AG09319 (cell line): ENCODE data around the gene ATP13A2.

ENCODE experiments used
- DNase-seq: peaks from one replicate; pipeline ENCODE4 v3.0.0-alpha.2; 2010; ENCODE audit warnings: low read depth; ENCODE audit errors: extremely low read depth
- TF ChIP-seq, protein P1 (sequence below): IDR thresholded peaks from 2 replicates; pipeline ENCODE4 v1.5.1; 2011; ENCODE audit warnings: low read depth, mild to moderate bottlenecking, inconsistent platforms, low read length, moderate library complexity

The ATP13A2 gene

DNA sequence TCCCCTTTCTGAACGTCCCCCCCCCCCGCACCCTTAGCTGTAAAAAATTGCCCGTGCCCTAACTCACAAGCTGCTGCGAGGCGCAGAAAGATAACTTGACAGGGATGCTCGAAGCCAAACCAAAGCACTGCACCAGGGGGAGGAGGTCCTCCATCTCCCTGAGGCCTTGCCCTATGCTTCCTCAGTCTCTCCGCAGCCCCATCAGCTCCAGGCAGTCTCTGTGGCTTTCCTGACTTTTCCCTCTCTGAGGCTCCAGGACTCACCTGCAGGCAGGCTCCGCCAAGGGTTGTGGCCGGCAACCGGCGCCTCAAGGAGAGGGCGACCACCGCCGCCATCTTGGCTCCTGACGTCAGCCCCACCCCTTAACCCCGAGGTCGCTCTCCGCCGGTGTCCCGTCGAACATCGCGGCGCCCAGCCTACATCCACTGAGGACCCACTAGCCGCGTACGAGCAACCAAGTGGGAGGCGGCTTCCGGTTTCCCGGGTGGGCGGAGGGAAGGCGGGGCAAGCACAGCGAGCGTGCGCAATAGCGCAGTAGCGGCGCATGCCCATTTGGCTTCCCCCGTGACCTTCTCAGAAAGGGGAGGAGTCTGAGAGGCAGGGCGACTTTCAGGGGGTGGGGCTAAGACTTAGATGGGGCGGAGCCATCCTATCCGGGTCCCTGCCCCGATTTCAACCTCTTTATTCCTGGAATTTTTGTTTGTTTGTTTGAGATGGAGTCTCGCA lies 42.1 kb upstream of the ATP13A2 start, which contains the start of gene SDHB:
TSS of gene SDHB (minus strand) at position 348 of the 726 bp plus-strand sequence. CDS start at position 335, 13 bp downstream.
- peak; percentile 97 for DNase-seq
- TF ChIP-seq, protein P1, sequence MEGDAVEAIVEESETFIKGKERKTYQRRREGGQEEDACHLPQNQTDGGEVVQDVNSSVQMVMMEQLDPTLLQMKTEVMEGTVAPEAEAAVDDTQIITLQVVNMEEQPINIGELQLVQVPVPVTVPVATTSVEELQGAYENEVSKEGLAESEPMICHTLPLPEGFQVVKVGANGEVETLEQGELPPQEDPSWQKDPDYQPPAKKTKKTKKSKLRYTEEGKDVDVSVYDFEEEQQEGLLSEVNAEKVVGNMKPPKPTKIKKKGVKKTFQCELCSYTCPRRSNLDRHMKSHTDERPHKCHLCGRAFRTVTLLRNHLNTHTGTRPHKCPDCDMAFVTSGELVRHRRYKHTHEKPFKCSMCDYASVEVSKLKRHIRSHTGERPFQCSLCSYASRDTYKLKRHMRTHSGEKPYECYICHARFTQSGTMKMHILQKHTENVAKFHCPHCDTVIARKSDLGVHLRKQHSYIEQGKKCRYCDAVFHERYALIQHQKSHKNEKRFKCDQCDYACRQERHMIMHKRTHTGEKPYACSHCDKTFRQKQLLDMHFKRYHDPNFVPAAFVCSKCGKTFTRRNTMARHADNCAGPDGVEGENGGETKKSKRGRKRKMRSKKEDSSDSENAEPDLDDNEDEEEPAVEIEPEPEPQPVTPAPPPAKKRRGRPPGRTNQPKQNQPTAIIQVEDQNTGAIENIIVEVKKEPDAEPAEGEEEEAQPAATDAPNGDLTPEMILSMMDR, result no peak

DNA sequence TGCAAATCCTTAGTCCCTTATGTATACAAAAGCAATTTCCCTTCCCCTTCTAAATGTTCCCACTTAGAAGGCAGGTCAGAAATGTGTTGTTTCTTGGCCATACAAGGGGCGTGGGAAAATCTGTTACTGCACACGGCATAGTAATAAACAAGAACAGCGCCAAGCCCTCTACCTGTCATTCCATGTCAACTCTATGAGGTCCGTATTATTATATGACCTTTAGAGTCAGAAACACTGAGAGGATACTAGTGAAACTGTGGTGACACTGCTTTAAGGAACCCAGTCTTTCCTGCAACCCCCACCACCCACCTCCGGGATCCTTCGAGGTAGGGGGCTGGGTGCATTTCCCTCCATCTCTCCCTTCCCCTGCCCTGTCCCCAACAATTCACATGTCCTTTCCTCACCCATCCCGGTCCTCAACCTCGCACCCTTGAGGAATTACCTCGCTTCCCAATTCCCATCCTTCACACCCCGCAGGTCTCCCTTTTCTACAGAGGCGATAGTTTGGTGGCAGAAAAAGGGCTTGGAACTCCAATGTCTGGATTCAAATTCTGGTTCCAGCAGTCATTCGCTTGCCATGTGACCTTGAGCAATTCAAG lies 41.5 kb upstream of the ATP13A2 start:
- TF ChIP-seq, protein P1, result no peak
- DNase-seq, result no peak

DNA sequence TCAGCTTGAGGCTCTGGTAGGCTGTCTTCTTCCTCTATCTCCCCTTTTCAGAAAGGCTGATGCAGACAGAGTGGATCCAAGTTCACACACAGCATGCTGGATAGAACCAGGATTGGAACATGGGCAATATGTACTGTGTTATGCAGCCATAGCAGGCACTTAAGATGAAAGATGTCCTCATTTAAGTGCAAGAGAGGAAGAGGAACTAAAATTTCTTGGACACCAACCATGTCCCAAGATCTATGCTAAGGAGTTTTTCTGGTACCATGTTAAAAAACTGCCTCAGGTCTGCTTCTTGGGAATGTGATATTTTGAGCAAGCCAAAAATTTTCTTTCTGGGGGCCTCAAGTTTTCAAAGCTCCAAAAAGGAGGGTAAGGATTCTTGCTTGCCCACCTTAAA lies 40.9 kb upstream of the ATP13A2 start:
- TF ChIP-seq, protein P1, result no peak
- no peak for DNase-seq

DNA sequence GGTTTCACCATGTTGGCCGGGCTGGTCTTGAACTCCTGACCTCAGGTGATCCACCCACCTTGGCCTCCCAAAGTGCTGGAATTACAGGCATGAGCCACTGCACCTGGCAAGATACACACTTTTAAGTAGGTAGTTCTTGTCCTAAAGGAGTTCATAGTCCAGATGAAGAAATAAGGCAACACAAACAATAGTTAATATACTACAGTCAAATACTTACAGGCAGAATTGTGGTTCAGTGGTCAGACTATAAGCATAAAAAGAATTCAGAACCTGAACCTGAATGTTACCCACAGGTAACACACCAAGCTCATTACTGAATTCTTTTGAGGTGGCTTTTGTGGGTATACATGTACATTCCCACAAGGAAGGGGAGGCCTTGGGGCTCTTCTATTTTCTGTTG lies 40.3 kb upstream of the ATP13A2 start:
- no peak for DNase-seq
- TF ChIP-seq, protein P1, result no peak

DNA sequence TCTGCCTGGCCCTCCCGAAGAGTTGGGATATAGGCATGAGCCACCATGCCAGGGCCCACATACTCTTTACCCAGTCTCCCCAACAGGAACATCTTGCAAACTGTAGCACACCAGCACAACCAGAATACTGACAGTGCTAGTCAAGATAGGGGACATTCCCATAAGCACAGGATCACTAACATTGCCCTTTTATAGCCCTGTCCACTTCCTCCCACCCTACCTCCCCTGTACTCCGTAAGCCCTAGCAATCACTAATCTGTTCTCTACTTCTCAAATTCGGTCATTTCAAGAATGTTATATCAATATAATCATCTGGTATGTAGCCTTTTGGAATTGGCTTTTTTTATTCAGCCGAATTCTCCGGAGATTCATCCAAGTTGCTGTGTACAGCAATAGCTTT lies 36.2 kb upstream of the ATP13A2 start:
- no peak for DNase-seq
- TF ChIP-seq, protein P1, result no peak

DNA sequence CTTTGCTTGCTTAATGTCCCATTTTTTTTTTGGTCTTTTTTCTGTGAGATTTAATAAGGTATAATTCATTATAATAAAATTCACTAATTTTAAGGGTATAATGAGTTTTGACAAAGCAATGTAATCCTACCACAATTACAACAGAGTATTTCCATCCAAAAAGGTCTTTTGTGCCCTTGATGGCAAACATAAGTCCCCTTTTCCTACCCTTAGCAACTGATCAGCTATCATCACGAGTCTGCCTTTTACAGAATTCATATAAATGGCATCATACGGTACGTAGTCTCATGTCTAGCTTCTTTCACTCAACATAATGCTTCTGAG lies 34.6 kb upstream of the ATP13A2 start:
- no peak for DNase-seq
- TF ChIP-seq, protein P1, result no peak

DNA sequence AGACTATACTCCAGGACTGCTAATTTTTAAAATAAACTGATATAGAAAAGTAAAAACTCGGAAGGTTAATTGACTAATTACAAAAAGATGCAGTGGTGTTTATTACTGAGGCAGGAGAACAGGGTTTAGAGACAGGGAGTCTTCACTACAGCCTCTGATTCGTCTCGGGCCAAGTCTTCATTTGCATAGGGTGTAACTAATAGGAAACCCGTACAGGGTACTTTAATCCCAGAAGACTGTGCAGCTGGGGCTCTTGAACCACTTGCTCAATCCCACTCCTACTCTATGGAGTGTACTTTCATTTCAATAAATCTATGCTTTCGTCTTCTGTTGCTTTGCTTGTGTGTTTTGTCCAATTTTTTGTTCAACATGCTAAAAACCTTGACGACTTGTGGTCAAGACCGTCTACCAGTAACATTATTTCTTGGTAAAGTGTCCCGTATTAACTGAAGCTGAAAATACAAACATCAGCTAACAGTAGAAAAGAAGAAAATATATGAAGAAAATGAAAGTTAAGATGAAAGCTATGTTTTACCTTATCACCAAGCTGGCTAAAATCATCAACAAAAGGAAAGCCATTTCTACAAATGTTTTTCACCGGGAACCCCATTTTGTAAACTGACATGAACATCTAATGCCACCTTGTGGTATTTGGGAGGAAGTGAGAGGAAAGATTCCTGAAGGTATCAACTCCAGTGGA lies 34.1 kb upstream of the ATP13A2 start:
- DNase-seq, result no peak
- TF ChIP-seq, protein P1, result peak; percentile 70
